IPS-15b (cell line): ENCODE data around the gene TFEB.

Experiments
- H3K27me3 ChIP-seq: one replicate; pipeline ENCODE4 v1.6.1; 2013; ENCODE audit warnings: low read length; ENCODE audit not compliant: control insufficient read depth, insufficient read depth
- H3K36me3 ChIP-seq: one replicate; pipeline ENCODE4 v1.6.1; 2013; ENCODE audit warnings: low read length; ENCODE audit not compliant: control insufficient read depth, insufficient read depth
- H3K4me1 ChIP-seq: one replicate; pipeline ENCODE4 v1.6.1; 2013; ENCODE audit warnings: mild to moderate bottlenecking, low read length; ENCODE audit not compliant: control insufficient read depth, insufficient read depth
- H3K4me3 ChIP-seq: one replicate; pipeline ENCODE4 v1.5.1; 2013; ENCODE audit warnings: low read depth, low read length
- H3K9ac ChIP-seq: one replicate; pipeline ENCODE4 v1.6.1; 2013; ENCODE audit warnings: low read depth, mild to moderate bottlenecking, low read length
- H3K9me3 ChIP-seq: one replicate; pipeline ENCODE4 v1.6.1; 2013; ENCODE audit warnings: mild to moderate bottlenecking, low read length; ENCODE audit not compliant: control insufficient read depth, insufficient read depth

Gene TFEB

DNA sequence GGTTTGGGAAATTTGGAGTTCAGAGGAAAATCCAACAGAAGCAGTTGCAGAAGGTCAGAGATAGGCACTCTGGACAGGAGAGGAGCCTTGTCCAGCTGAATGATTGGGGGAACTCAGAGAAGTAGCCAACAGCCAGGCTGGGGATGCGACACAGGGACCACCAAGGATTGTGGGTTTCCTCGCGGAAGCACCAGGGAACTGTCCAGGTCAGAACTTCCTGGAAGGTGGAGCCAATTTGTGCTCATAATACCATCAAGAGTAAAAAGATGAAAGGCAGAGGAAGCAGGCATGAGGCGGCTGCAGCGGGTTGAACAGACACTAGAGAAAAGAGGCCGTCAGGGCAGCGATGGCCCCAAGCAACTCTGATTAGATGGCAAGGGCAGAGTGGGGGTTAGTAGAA is 63.4 kb downstream of the TFEB start:
- H3K4me3 ChIP-seq: no peak overlapping the region
- no peaks in the 10 kb centered on the region for H3K9me3 ChIP-seq
- peaks cover 7% of the 10 kb centered on the region for H3K27me3 ChIP-seq
- H3K36me3 ChIP-seq: no peaks in the 10 kb centered on the region
- no peaks in the 10 kb centered on the region for H3K4me1 ChIP-seq
- no peak overlapping the region for H3K9ac ChIP-seq

DNA sequence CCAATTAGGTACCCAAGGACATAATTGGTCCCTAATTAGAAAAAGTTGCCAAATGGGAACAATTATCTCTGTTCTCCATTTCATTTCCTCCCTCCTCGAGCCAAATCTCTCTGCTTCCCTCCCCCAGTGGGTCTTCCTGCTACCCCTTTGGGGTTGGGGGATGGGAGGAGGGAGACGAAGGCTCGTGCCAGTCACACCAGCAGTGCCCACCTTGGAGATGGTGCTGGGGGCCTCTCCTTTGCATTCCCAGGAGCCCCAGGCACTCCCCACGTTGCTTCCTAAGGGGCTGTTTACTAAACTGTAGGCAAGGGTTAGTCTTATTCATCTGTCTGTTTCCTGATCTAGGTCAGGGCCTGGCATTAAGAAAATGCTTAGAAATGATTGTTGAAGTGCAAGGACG is 64.0 kb downstream of the TFEB start:
- H3K9me3 ChIP-seq: no peaks in the 10 kb centered on the region
- peaks cover 3% of the 10 kb centered on the region for H3K27me3 ChIP-seq
- H3K9ac ChIP-seq: no peak overlapping the region
- no peaks in the 10 kb centered on the region for H3K36me3 ChIP-seq
- H3K4me3 ChIP-seq: no peak overlapping the region
- no peaks in the 10 kb centered on the region for H3K4me1 ChIP-seq

DNA sequence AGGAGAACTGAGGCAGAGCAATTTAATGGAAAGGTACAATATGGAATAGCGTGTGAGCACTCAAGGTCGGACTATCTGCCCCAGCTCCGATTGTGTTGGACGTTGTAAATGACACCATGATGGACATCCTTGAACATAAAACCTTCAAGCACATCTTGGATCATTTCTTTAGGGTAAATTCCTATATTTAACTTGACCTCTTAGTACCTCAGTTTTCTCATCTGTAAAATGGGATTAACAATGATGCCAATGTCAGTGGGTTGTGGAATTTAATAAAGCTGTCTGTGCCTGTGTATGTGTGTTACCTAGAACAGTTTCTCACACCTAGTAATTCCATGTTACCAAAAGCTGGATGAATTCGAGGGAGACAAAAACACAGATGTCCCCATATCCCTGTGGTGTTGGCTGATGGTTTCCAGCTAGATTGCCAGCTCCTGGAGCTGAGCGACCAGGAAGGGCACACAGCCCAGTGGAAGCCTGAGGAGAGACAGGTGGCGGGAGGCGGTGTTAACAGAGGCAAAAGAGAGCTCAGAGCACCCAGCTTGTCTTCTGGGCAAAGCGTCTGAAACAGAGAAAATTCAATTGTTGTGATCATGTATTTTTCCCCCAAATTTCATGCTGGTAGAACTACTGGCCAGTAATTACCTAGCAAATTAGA is 64.6 kb downstream of the TFEB start:
- Histone ChIP-seq H3K36me3 (no peaks in the 10 kb centered on the region), H3K9me3 (no peaks in the 10 kb centered on the region), H3K4me1 (no peaks in the 10 kb centered on the region)

DNA sequence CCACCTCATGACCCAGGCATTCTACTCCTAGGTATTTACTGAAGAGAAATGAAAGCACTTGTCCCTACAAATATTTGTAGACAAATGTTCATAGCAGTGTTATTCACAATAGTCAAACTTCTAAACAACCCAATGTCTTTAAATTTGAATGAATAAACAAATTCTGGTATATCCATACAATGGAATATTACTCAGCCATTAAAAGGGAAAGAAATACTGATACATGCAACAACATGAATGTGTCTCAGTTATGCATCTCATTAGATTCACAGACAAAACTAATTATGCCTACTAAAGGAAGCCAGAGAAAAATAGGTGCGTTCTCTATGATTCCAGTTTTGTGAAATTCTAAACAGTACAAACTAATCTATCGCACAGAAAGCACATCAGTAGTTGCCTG is 66.4 kb downstream of the TFEB start:
- Histone ChIP-seq H3K4me1 (no peaks in the 10 kb centered on the region), H3K36me3 (no peaks in the 10 kb centered on the region), H3K9ac (no peak overlapping the region), H3K9me3 (no peaks in the 10 kb centered on the region), H3K4me3 (no peak overlapping the region), H3K27me3 (peaks cover 3% of the 10 kb centered on the region)

More for the DNA sequence above, 64.6 kb downstream of the TFEB start:
- Histone ChIP-seq H3K9ac (no peak overlapping the region), H3K4me3 (no peak overlapping the region), H3K27me3 (peaks cover 3% of the 10 kb centered on the region)

DNA sequence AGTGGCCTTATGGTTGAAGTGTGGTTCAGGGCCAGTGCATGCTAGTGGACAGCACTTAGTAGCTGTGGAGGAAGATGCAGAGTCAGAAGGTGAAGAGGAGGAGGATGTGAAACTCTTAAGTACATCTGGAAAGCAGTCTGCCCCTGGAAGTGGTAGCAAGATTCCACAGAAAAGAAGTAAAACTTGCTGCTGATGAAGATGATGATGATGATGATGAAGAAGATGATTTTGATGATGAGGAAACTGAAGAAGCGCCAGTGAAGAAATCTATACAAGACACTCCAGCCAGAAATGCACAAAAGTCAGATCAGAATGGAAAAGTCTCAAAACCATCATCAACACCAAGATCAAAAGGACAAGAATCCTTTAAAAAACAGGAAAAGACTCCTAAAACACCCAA is 68.2 kb downstream of the TFEB start:
- H3K9me3 ChIP-seq: no peaks in the 10 kb centered on the region
- peaks cover 3% of the 10 kb centered on the region for H3K27me3 ChIP-seq
- no peak overlapping the region for H3K4me3 ChIP-seq
- no peak overlapping the region for H3K9ac ChIP-seq
- H3K36me3 ChIP-seq: no peaks in the 10 kb centered on the region
- H3K4me1 ChIP-seq: peaks cover 3% of the 10 kb centered on the region

DNA sequence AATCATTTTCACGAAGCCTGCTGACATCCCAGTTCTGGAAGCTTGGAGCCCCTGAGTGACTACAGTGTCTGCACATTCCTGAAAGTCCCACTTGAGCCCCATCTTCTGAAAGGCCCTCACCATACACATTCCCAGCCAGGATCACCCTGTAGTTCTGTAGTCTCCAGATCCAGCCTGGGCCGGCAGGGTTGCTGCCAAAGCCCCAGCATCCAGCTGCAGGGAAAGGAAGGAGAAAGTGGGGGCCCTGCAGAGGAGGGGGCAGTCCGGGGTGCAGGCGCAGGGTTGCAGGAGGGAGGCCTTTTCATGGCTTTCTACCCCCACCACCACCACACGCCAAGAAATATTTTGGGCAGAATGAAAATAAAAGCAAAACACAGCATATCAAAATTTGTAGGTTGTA is 71.1 kb downstream of the TFEB start:
- H3K36me3 ChIP-seq: no peaks in the 10 kb centered on the region
- H3K4me3 ChIP-seq: no peak overlapping the region
- H3K4me1 ChIP-seq: peaks cover 3% of the 10 kb centered on the region
- H3K9ac ChIP-seq: no peak overlapping the region
- peaks cover 3% of the 10 kb centered on the region for H3K27me3 ChIP-seq
- no peaks in the 10 kb centered on the region for H3K9me3 ChIP-seq

DNA sequence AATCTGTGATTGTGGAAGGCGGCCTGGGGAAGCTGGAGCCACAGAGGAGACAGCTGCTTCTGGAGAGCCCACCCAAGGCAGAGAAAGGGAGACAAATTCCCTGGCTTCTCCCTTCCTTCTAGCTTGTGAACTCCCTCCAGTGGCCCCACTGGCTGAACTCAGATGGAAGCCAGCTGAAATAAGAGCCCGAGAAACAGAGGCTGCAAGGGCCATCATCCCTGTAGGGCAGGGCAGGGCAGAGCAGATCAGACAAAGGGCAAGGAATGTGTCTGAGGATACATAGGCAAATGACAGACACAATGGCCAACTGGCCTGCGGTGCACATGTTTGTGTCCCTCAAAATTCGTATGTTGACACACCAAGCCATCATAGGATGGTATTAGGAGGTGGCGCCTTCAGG is 71.8 kb downstream of the TFEB start:
- H3K4me1 ChIP-seq: peaks cover 3% of the 10 kb centered on the region
- H3K4me3 ChIP-seq: no peak overlapping the region
- no peak overlapping the region for H3K9ac ChIP-seq
- no peaks in the 10 kb centered on the region for H3K9me3 ChIP-seq
- H3K27me3 ChIP-seq: peaks cover 3% of the 10 kb centered on the region
- no peaks in the 10 kb centered on the region for H3K36me3 ChIP-seq

DNA sequence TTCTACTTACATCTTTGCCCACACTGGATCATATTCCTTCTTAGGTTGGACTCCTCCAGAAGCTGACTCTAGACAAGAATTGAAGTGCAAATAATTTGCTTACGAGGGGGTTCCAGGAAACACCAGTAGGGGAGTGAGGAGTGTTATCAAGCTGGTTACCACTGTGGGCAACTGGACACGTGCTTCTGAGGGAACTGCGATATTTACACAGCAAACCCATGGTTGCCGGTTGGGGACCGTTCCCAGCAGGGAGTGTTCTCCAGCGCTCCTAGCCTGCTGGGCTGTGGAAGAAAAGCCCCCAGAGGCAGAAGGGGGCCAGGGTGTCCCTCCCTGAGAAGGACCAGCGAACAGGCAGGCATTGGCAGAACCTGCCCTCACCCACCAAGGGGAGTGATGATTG is 75.5 kb downstream of the TFEB start:
- Histone ChIP-seq H3K27me3 (peaks cover 2% of the 10 kb centered on the region), H3K9ac (no peak overlapping the region), H3K4me1 (peaks cover 4% of the 10 kb centered on the region), H3K4me3 (no peak overlapping the region), H3K36me3 (no peaks in the 10 kb centered on the region), H3K9me3 (no peaks in the 10 kb centered on the region)

DNA sequence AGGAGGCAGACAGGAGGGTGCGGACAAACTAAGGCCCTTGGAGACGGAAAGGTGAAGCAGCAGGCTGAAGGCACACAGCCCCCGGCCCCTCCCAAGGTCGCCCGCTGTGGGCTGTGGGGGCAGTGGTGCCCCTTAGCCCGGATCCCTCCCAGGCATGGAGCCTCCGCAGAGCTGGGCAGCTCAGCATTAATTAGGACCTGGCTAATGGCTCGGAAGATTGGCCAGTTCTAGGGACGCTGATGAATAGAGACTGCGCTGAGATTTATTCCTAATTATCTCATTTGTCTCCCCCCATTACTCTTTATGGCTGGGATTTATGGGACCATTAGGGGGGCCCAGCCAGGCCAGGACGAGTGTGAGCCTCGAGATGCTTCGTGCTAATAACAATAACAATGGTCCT is 76.8 kb downstream of the TFEB start:
- Histone ChIP-seq H3K27me3 (peaks cover 2% of the 10 kb centered on the region), H3K9me3 (no peaks in the 10 kb centered on the region), H3K4me3 (no peak overlapping the region), H3K9ac (no peak overlapping the region), H3K4me1 (peaks cover 2% of the 10 kb centered on the region), H3K36me3 (no peaks in the 10 kb centered on the region)

DNA sequence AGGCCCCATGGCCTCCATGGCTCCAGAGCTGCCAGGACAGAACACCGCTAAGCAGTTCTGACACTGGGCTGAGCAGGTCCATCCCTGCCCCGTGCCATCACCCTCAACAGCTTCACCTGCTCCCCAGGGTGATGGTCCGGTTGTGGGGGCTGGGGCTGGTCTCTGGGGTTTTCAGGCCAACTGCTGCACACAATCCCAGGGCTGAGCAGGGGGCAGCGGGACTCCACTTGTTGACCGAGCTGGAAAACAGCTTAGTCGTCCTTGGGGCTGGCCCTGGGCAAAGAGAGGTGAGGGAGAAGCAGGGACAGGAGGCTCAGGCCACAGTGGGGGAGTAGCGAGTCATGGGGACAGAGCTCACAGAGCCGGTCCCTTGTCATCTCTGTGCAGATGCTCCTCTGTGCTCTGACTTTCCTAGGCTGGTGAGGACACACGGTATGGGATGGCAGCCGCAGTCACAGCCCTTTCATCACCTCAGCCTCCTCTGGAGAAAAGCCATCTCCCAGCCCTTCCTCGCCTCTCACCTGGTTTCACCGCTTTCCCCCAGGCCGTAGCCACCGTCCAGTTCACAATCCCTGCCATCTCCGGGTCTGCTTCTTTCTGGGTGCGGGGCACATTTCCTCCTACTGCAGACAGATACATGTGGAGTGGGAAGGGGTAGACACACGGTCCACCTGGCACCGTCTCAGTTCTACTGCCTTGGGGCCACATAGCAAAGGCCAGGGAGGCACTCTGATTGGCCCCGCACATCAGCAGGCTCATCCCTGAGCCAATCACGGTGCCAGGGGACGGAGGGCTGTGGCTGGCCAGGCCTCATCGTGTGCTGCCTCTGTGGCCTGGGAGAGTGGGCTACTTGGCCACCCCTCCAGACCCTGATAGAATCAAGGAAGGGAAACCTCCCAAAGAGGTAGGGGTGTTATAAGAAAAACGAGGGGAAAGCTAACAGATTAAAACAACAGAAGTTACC is 78.0 kb downstream of the TFEB start:
- no peaks in the 10 kb centered on the region for H3K9me3 ChIP-seq
- H3K4me1 ChIP-seq: peaks cover 2% of the 10 kb centered on the region
- peaks cover 2% of the 10 kb centered on the region for H3K27me3 ChIP-seq
- H3K9ac ChIP-seq: no peak overlapping the region
- no peak overlapping the region for H3K4me3 ChIP-seq
- H3K36me3 ChIP-seq: peaks cover 3% of the 10 kb centered on the region

DNA sequence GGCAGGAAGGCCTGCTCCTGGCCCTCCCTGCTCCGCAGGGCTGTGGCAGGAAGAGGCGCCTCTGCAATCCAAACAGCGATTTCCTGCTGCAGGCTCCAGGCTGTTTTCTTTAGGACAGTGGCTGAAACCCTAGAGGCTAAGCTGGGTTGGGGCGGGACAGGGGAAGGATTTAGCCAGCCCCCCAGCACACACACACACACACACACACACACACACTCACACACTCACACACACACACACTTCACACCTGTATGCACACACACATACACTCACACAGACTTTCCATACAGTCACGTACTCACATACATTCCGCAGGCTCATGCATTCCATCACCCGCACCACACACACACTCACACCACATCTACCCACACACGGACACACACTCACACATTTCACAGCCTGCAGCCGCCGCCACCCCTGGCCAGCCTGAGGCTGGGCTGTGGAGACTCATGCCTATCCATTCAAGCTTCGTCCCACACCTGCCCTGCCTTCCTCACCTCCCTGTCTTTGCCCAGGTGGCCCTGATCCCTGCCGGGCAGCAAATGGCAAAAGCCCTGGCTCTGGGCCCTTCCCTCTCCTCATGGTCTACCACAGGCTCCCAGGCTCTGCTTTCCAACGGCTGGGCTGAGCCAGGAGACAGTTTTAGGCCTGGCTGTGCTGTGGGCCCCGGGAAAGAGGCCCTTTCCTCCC is 79.3 kb downstream of the TFEB start:
- H3K36me3 ChIP-seq: peaks cover 3% of the 10 kb centered on the region
- peaks cover 2% of the 10 kb centered on the region for H3K4me1 ChIP-seq
- H3K9ac ChIP-seq: no peak overlapping the region
- no peaks in the 10 kb centered on the region for H3K9me3 ChIP-seq
- H3K4me3 ChIP-seq: no peak overlapping the region
- H3K27me3 ChIP-seq: peaks cover 2% of the 10 kb centered on the region
